GM12874 (cell line): Measurements from ENCODE around the gene OTOP3.

Experiments
- CTCF ChIP-seq: IDR thresholded peaks from 2 replicates; pipeline ENCODE4 v1.5.1; 2011; ENCODE audit warnings: low read depth, mild to moderate bottlenecking, control low read depth, low read length, moderate library complexity; ENCODE audit not compliant: insufficient read depth

OTOP3 gene

GRCh38 chr17:74925242-74925641 lies 10.5 kb upstream of the OTOP3 start:
- no peak for TF ChIP-seq CTCF

GRCh38 chr17:74928786-74929185 lies 6.9 kb upstream of the OTOP3 start:
- no peak for TF ChIP-seq CTCF

- TF ChIP-seq CTCF, result no peak
Observed at GRCh38 chr17:74930535-74931036, 5.1 kb upstream of the OTOP3 start.

- TF ChIP-seq CTCF, result no peak
Observed at GRCh38 chr17:74935048-74935447, 650 bp upstream of the OTOP3 start.

- no peak for TF ChIP-seq CTCF
Observed at GRCh38 chr17:74936470-74936799, 737 bp downstream of the OTOP3 start.

- no peak for TF ChIP-seq CTCF
Observed at GRCh38 chr17:74937064-74938051, 1.7 kb downstream of the OTOP3 start.

GRCh38 chr17:74938194-74938950 lies 2.7 kb downstream of the OTOP3 start:
- no peak for TF ChIP-seq CTCF
